NCI-H2081 treated with DMSO at 0.1 percent for 48 hours (cell line): ENCODE measurements around the gene AIG1.
"Not testable (repeated sequence)": the region's sequence is repeated elsewhere in the genome, so short reads cannot be mapped to it uniquely, and the experiment has no call there.

Source experiments
- DNase-seq: peaks from one replicate; lab custom pipeline; 2025; lab: John Stamatoyannopoulos, UW

AIG1 gene

GRCh38 chr6:143165315-143165855 lies 104.7 kb downstream of the AIG1 start:
- no peak for DNase-seq

DNA sequence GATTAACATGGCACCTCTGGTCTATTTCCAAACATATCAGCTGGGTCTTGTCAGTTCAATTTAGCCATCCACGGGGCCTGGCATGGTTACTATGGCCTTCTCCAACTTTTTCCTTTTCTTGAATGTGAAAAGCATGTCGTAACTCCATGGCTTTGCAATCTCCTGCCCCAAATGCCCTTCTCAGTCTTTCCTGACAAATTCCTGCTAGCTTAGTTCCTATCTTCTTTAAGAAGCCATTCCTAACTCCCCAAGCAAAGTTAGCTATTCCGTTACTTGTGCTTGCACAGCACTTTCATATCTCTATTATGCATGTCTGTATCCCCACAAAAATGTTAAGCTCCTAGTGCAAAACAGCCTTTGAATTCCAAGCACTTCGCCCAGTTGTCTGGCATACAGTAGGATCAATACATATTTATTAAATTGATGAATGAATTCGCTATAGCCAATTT lies 105.6 kb downstream of the AIG1 start:
- DNase-seq, result no peak

DNA sequence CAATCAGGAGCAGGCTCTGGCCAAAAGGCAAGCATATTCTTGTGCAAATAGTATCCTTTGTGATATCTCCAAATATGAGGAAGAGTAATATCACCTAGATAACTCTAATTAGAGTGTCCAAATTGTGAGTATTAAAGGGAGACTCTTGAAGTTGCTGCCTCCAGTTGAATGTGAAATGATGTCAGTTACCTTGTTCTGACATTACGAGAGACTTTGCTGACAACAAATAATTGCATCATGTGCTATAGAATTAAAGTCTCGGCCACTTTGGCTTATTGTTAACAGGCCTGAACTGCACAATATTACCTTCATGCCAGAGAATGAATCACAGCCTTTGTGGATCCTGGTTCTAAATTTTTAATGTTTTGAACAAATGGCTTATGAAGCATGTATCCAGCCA lies 106.5 kb downstream of the AIG1 start:
- no peak for DNase-seq

DNA sequence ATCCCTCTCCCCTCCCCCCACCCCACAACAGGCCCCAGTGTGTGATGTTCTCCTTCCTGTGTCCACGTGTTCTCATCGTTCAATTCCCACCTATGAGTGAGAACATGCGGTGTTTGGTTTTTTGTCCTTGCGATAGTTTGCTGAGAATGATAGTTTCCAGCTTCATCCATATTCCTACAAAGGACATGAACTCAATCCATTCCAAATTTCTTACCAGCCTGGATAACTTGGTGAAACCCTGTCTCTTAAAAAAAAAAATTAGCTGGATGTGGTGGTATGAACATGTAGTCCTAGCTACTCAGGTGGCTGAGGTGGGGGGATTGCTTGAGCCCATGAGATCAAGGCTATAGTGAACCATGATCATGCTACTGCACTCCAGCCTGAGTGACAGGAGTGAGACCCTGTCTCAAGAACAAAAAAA lies 107.7 kb downstream of the AIG1 start:
- DNase-seq, result not testable (repeated sequence)

GRCh38 chr6:143169440-143169839 lies 108.8 kb downstream of the AIG1 start:
- no peak for DNase-seq

- no peak for DNase-seq
Measured at GRCh38 chr6:143174516-143174915, 113.8 kb downstream of the AIG1 start.

DNA sequence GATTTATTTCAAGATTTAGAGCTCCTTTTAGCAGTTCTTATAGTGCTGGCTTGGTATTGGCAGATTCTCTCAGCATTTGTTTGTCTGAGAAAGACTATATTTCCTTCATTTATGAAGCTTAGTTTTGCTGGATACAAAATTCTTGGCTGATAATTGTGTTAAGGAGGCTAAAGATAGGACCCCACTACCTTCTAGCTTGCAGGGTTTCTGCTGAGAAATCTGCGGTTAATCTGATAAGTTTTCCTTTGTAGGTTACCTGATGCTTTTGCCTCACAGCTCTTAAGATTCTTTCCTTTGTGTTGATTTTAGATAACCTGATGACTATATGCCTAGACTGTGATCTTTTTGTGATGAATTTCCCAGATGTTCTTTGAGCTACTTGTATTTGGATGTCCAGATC lies 114.3 kb downstream of the AIG1 start:
- DNase-seq, result no peak

DNA sequence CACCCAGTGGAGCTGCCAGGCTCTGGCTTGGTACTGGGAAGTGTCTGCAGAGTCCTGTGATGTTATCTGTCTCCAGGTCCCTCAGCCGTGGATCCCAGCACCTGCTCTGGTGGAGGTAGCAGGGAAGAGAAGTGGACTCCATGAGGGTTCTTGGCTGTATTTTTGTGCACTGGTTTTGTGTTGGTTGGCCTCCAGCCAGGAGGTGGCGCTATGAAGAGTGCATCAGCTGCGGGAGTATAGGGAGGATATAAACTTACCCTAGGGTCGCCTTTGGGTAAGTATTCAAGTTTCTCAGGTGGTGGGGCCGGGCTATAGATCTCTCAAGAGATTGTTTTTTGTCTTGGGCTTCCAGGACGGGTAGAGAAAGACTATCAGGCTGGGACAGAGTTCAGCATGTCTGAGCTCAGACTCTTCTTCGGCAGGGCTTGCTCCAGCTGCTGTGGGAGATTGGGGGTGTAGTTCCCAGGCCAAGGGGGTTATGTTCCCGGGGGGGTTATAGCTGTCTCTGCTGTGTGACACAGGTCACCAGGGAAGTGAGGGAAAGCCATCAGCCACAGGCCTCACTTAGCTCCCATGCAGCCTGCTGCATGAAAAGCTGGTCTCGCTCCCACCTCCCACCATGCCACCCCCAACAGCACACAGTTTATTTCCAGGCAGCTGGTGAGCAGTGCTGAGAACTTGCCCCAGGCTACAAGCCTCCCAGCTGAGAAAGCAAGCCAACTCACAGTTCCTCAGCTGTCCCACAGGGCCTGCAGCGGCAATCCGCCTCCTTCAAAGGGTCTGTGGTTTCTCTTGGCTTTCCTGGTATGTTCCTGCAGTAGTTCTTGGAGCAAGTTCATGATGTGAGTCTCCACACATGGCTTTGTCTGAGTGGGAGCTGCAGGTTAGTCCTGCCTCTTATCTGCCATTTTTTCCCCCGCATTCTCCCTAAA lies 115.7 kb downstream of the AIG1 start:
- no peak for DNase-seq

DNA sequence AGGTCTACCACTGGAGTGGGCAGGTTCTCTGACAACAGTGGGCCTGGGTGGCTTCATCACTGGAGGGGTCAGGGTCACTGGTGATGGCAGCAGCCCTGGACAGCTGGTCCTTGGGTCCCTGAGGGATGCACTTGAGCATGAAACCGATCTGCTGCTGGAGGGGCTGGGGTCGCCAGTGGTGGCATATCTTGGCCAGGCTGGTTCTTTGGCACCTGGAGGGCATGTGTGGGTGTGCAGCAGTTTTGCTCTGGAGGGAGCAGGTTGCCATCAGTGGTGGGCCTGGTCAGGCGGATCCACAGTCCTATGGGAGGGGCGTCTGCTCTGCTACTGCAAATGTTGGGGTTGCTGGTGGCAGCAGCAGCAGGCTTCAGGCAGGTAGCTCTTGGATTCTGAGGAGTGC lies 117.0 kb downstream of the AIG1 start:
- DNase-seq, result no peak

GRCh38 chr6:143179096-143179495 lies 118.4 kb downstream of the AIG1 start:
- no peak for DNase-seq

DNA sequence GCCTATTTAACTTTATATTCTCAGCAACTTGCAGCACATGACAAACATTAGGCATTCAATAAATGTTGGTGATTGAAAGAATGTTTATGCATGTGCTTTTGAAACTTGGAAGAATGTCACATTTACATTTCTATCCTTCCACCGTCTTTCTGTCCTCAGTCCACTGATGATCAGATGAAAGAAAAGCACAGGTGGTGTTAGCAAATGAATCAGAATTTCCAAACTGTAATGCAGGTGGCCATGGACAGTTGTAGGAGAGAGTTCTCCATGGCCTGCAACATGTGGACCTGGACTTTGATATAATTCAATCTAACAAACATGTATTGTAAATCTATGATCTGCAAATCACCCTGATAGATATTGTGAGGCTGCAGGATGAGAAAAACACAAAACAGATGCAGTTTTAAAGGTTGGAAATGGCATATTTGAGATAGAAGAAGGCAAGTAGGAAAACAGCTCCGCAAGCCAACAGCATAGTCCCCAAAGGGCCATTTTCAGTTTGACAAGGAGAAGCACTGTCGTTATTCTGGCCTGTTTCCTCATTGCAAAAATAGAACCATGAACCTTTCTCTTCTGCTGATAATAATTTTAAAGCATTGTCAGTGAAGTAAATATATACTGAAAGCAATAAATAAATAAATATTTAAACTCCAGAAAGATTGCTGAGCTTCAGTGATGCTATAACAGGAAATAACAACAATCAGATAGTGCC lies 119.4 kb downstream of the AIG1 start:
- DNase-seq, result no peak

DNA sequence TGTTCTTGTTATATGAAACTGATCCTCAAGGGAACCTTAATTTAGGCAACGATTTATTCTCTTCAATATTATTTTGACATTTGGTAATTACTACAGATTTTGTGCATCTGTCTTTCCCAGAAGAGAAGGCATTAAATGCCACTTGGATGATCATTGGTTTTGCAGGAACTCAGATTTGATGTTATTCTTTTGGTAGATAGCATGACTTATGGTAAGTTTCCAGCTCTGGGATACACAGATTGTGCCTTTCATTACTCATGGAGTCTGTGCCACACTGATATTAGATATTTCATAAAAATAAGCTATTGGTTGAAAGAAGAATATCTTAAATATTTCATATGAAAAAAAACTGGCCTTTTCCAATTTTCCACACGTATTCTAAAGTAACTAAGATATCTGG lies 120.1 kb downstream of the AIG1 start:
- no peak for DNase-seq

DNA sequence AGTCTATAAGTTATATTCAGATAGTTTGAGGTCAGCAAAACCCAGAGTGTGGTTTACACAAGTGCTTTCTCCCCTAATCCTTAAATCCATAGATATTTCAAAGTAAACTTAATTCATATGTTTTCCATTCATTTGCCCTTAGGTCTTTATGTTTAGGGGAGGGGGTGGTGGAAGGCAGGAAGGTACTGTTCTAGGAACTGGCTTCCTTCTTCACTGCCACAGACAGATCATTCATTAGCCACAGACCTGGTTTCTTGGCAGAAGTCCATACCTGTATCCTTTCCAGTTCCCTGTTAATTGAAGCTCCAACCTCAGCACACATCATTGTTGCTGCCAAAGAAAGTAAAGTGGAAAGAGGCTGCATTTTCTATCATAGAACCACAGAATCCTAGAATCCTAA lies 123.0 kb downstream of the AIG1 start:
- no peak for DNase-seq

DNA sequence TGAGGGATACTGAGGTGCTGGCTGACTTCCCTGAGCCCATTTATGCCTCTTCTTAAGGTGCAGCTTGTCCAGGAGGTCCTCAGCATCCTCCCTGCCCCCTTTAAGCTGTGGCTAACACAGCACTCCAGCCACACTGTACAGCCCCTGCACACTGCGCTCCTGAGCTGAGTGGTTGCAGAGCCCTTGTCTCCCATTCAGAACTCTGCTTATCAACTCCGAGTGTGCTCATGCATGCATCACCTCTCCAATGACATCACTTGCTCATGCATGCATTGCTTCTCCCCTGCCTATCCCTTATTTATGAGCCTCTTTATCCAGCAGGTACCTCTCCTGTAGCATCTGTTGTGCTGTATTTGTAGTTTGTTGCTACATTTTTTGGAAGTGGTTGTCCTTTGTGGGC lies 124.6 kb downstream of the AIG1 start:
- DNase-seq, result no peak

- no peak for DNase-seq
Measured at GRCh38 chr6:143187238-143187923, 126.7 kb downstream of the AIG1 start.

DNA sequence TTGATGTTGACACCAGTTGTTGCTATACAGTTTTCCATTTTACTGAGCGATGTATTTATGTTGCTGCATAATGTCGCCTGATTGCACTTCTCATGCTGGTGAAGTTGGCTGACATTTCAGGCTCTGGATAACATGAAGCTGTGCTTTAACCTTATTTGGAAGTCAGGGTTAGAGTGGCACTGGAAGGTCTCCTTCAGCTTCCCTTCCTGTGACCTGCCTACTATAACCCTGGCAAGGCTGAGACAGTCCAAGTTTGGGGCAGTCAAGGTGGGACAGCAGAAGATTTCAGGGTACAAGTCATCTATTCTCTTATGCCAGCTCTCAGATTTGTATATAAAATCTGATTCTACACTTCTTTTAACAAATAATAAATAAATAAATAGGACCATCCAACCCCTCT lies 127.6 kb downstream of the AIG1 start:
- DNase-seq, result no peak

DNA sequence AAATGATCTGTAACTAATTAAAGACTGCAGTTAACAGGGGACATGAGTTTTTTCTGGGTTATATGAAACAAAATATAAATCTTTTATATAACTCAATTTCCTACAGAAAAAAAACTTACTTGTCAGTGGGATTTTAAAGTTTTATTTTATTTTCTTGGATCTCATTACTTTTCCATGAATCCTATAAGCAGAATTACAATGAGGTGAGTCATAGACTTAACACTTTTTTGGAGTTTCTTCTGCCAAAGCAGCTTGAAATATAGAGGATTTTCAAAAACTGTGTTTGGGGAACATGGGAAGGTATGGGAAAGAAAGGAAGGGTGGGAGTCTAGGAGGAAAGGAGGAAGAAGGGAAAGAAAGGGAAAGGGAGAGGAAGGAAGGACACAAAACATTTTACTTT lies 130.7 kb downstream of the AIG1 start:
- no peak for DNase-seq

- DNase-seq, result no peak
Measured at GRCh38 chr6:143192766-143193165, 132.1 kb downstream of the AIG1 start.

GRCh38 chr6:143193571-143194094 lies 132.9 kb downstream of the AIG1 start:
- DNase-seq, result no peak

DNA sequence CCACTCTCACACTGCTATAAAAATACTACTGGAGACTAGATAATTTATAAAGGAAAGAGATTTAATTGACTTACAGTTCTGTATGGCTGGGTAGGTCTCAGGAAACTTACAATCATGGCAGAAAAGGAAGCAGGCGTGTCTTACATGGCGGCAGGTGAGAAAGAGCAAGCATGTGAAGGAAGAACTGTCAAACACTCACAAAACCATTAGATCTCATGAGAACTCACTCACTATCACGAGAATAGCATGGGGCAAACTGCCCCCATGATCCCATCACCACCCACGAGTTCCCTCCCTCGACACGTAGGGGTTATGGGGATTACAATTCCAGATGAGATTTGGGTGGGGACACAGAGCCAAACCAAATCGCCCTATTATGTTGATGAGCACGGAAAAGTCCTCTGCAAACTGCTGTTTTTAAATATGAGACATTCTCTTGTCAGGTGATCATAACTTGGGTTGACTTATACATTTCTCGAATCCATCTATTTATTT lies 133.5 kb downstream of the AIG1 start:
- no peak for DNase-seq

DNA sequence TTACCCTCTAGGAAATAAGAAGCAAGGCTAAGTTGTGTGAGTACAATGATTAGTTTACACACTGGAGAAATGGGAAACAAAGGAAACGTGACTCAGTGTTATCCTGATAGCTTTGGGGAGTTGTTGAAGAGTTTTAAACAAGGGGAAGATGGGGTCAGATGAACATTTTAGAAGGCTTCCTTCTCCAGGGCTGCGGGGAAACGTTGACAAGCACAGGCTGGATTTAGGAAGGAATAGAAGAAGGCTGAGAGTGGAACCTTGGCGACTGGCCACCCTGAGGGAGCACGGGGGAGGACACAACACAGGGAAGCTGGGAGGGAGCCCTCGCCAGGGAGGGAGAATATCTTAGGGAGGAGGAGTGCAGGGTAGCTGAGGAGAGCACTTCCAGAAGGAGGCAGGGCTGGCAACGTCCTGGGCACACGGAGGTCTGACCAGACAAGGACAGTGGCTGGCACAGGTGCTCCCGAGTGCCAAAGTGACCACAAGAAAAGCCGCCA lies 134.7 kb downstream of the AIG1 start:
- no peak for DNase-seq
